H1 (cell line): ENCODE measurements around the gene TXNL4B. TPM values are rescaled to one million over a fixed set of nuclear protein-coding genes. Genes with fewer than 3 reads are reported as not detected.

ENCODE experiments used
- GTF2F1 ChIP-seq: IDR thresholded peaks from 2 replicates; pipeline ENCODE4 v1.6.1; 2012; ENCODE audit warnings: low read depth, low read length, improper control_type of control experiment, borderline replicate concordance
- HDAC2 ChIP-seq, 2 experiments: fragments of 300-600 bp in 1 of 2; sonication (generic) in 1 of 2; IDR thresholded peaks; 2 replicates each; pipeline ENCODE4 v1.6.1; 2011 to 2012; ENCODE audit warnings: low read depth in 2 of 2, low read length in 2 of 2, mild to moderate bottlenecking in 2 of 2, moderate library complexity in 2 of 2, borderline replicate concordance in 1 of 2, inconsistent platforms in 1 of 2
- KDM4A ChIP-seq: IDR thresholded peaks from one replicate; pipeline ENCODE4 v1.7.1; 2012; ENCODE audit warnings: low read depth, mild to moderate bottlenecking, moderate library complexity, low read length, inconsistent platforms; ENCODE audit not compliant: severe bottlenecking
- POLR2A ChIP-seq, 2 experiments: IDR thresholded peaks; 1 replicate in 1 of 2; 2 replicates in 1 of 2; pipeline ENCODE4 v1.6.1; 2011; ENCODE audit warnings: low read depth in 2 of 2, low read length in 2 of 2, mild to moderate bottlenecking in 2 of 2; ENCODE audit errors: control extremely low read depth in 1 of 2
- RFX5 ChIP-seq: IDR thresholded peaks from 2 replicates; pipeline ENCODE4 v1.6.1; 2011; ENCODE audit warnings: low read depth, low read length, improper control_type of control experiment, borderline replicate concordance
- RXRA ChIP-seq: IDR thresholded peaks from 2 replicates; pipeline ENCODE4 v1.6.1; 2011; ENCODE audit warnings: low read depth, mild to moderate bottlenecking, low read length, moderate library complexity; ENCODE audit not compliant: insufficient read depth
- SIX5 ChIP-seq: IDR thresholded peaks from 2 replicates; pipeline ENCODE4 v1.6.1; 2011; ENCODE audit warnings: mild to moderate bottlenecking, low read depth, low read length
- polyA plus RNA-seq, 7 experiments: library from polyadenylated mRNA; depleted of rRNA in 3 of 7; stranded (reverse) in 5 of 7; unstranded in 2 of 7; fragments of >200 nt in 5 of 7; fragments of 200-250 nt in 2 of 7; gene quantifications; 1 replicate in 5 of 7; 2 replicates in 1 of 7; 4 replicates in 1 of 7; pipeline versions ENCODE4 v1.2.1 to v1.2.3, GENCODE V29; 2011 to 2013; ENCODE audit warnings: missing spikeins in 2 of 7, mixed read lengths in 2 of 7
- total RNA-seq: library from RNA; stranded (reverse); fragmentation: NEBNext Ultra II Directional; extraction: Animal tissue kit (Norgen Biotek cat#: 25700); gene quantifications from 2 replicates; pipeline ENCODE4 v1.2.1, GENCODE V29; 2021

TXNL4B gene
- total and polyA plus RNA-seq, 2 of the 8 experiments (the other 6 are each of a cell fraction or from before 2014, with no cell fraction given), result 6.7 to 10.6 TPM

GRCh38 chr16:72051818-72052217, 41.6 kb downstream of the TXNL4B start (continued):
- TF ChIP-seq HDAC2 (IDR thresholded peaks at IDR 0.05; ENCODE audit: borderline replicate concordance in 1 of 2, low read depth in 2 of 2, low read length in 2 of 2) (no peak), RXRA (no peak), POLR2A (IDR thresholded peaks at IDR 0.05; ENCODE audit: control extremely low read depth in 1 of 2, low read depth in 2 of 2, low read length in 2 of 2) (no peak), KDM4A (no peak), SIX5 (no peak), RFX5 (no peak), GTF2F1 (no peak)
- TF ChIP-seq, all 59 proteins: peak for 0
